Hematopoietic multipotent progenitor cell (in vitro differentiated cells): ENCODE results near the gene NPIPB2. TPM values are rescaled to one million over a fixed set of nuclear protein-coding genes. Genes with fewer than 3 reads are reported as not detected.
"Not testable (repeated sequence)": the region's sequence is repeated elsewhere in the genome, so short reads cannot be mapped to it uniquely, and the experiment has no call there.

Experiments used
- DNase-seq, 3 donors: peaks; one replicate each; pipeline ENCODE4 v3.0.0-alpha.2; 2011 to 2015; ENCODE audit warnings: low read depth in 2 of 3, low spot score in 2 of 3
- total RNA-seq: library from RNA; depleted of rRNA; stranded (reverse); fragments of >200 nt; gene quantifications from one replicate; pipeline ENCODE4 v1.2.3, GENCODE V29; 2012

NPIPB2 gene
- total RNA-seq, 1 donor, result 8.6 TPM

GRCh38 chr16:11962978-11963377 lies 21.1 kb upstream of the NPIPB2 start:
- not testable (repeated sequence) for DNase-seq

- DNase-seq, result peak in 1 of 3 donors; percentile 13
Measured at GRCh38 chr16:11962457-11962856, 20.6 kb upstream of the NPIPB2 start.

GRCh38 chr16:11957591-11958395 lies 15.9 kb upstream of the NPIPB2 start:
- no peak for DNase-seq

GRCh38 chr16:11956558-11956957 lies 14.7 kb upstream of the NPIPB2 start:
- no peak for DNase-seq

- no peak for DNase-seq
Measured at GRCh38 chr16:11955713-11956123, 13.9 kb upstream of the NPIPB2 start.

- DNase-seq, result not testable (repeated sequence)
Measured at GRCh38 chr16:11953576-11953975, 11.7 kb upstream of the NPIPB2 start.

GRCh38 chr16:11950388-11950787 lies 8.5 kb upstream of the NPIPB2 start:
- DNase-seq, result no peak

- peak; percentile 2 to 65 (median 35) for DNase-seq
Measured at GRCh38 chr16:11949527-11949926, 7.7 kb upstream of the NPIPB2 start.

- no peak for DNase-seq
Measured at GRCh38 chr16:11948819-11949218, 7.0 kb upstream of the NPIPB2 start.

- DNase-seq, result no peak
Measured at GRCh38 chr16:11946433-11946832, 4.6 kb upstream of the NPIPB2 start.

GRCh38 chr16:11927350-11927749 lies 14.5 kb downstream of the NPIPB2 start:
- not testable (repeated sequence) for DNase-seq

GRCh38 chr16:11924046-11924445 lies 17.8 kb downstream of the NPIPB2 start:
- DNase-seq, result not testable (repeated sequence)

GRCh38 chr16:11916524-11917285 lies 25.1 kb downstream of the NPIPB2 start:
- no peak for DNase-seq

GRCh38 chr16:11915644-11916523 lies 26.0 kb downstream of the NPIPB2 start, which contains the start of gene GSPT1:
Gene GSPT1, minus strand, starts transcription at chr16:11915956. Its CDS starts 236 bp downstream, at chr16:11915720.
- peak; percentile 97 to 99 (median 99) for DNase-seq

GRCh38 chr16:11915114-11915643 lies 26.7 kb downstream of the NPIPB2 start:
- DNase-seq, result peak in 1 of 3 donors; percentile 50

GRCh38 chr16:11914210-11915113 lies 27.4 kb downstream of the NPIPB2 start:
- no peak for DNase-seq

- peak in 1 of 3 donors; percentile 41 for DNase-seq
Measured at GRCh38 chr16:11913425-11914079, 28.3 kb downstream of the NPIPB2 start.

- no peak for DNase-seq
Measured at GRCh38 chr16:11909653-11910545, 31.9 kb downstream of the NPIPB2 start.
